ENCODE measurements around the gene RANBP6.

- TF ChIP-seq CTCF (IDR thresholded peaks at IDR 0.05) = no peak
- TF ChIP-seq POLR2A (IDR thresholded peaks at IDR 0.05) = no peak
Measured at GRCh38 chr9:6036391-6036790, 21.0 kb upstream of the RANBP6 start.

Data from esophagus squamous epithelium (tissue), 4 donors.